Neural cell (in vitro differentiated cells): ENCODE measurements around the gene TMOD1. TPM values are rescaled to one million over a fixed set of nuclear protein-coding genes. Genes with fewer than 3 reads are reported as not detected.

Experiments used
- H2AFZ ChIP-seq: fragments of 200-600, 300-800 bp; sonication (generic), shearing (Covaris generic); 2 replicates; pipeline ENCODE4 v1.6.0; 2014; ENCODE audit warnings: low read depth, mild to moderate bottlenecking, antibody characterized with exemption, low read length, moderate library complexity
- H3F3A ChIP-seq: fragments of 200-600 bp; shearing (Covaris generic); 2 replicates; pipeline ENCODE4 v1.6.1; 2016; ENCODE audit warnings: mild to moderate bottlenecking, moderate library complexity, mixed read lengths, antibody characterized with exemption, low read length; ENCODE audit not compliant: insufficient read depth, poor library complexity, severe bottlenecking
- H3K27ac ChIP-seq: fragments of 200-600, 300-800 bp; sonication (generic), shearing (Covaris generic); 2 replicates; pipeline ENCODE4 v1.5.1; 2014; ENCODE audit warnings: mild to moderate bottlenecking, low read length, moderate library complexity
- H3K27me3 ChIP-seq: fragments of 300-800, 200-600 bp; sonication (generic), shearing (Covaris generic); 2 replicates; pipeline ENCODE4 v1.6.0; 2014; ENCODE audit warnings: mild to moderate bottlenecking, low read depth, low read length, moderate library complexity; ENCODE audit not compliant: insufficient read depth
- H3K36me3 ChIP-seq: fragments of 300-800, 200-600 bp; sonication (generic), shearing (Covaris generic); 2 replicates; pipeline ENCODE4 v1.5.1; 2014; ENCODE audit warnings: mild to moderate bottlenecking, antibody characterized with exemption, low read length, moderate library complexity; ENCODE audit not compliant: insufficient read depth
- H3K4me2 ChIP-seq: fragments of 300-800, 200-600 bp; sonication (generic), shearing (Covaris generic); 2 replicates; pipeline ENCODE4 v1.6.0; 2014; ENCODE audit warnings: mild to moderate bottlenecking, low read length
- H3K4me3 ChIP-seq: fragments of 300-800, 200-600 bp; sonication (generic), shearing (Covaris generic); 2 replicates; pipeline ENCODE4 v1.5.1; 2014; ENCODE audit warnings: mild to moderate bottlenecking, low read length, moderate library complexity
- H3K79me2 ChIP-seq: fragments of 200-600 bp; shearing (Covaris generic); replicated peaks from 2 replicates; pipeline ENCODE4 v1.6.0; 2014; ENCODE audit warnings: mild to moderate bottlenecking, low read length, moderate library complexity; ENCODE audit not compliant: insufficient read depth
- H3K9ac ChIP-seq: fragments of 300-800, 200-600 bp; sonication (generic), shearing (Covaris generic); 2 replicates; pipeline ENCODE4 v1.6.1; 2016; ENCODE audit warnings: mild to moderate bottlenecking, low read length, mixed read lengths
- H3K9me2 ChIP-seq: fragments of 200-600 bp; shearing (Covaris generic); 2 replicates; pipeline ENCODE4 v1.6.1; 2016; ENCODE audit warnings: mild to moderate bottlenecking, low read length, mixed read lengths; ENCODE audit not compliant: insufficient read depth
- H3K9me3 ChIP-seq: fragments of 200-600, 300-800 bp; sonication (generic), shearing (Covaris generic); 2 replicates; pipeline ENCODE4 v1.6.1; 2016; ENCODE audit warnings: mild to moderate bottlenecking, mixed run types, low read length, moderate library complexity, mixed read lengths
- H4K20me1 ChIP-seq: fragments of 200-600 bp; shearing (Covaris generic); 2 replicates; pipeline ENCODE4 v1.6.1; 2016; ENCODE audit warnings: mild to moderate bottlenecking, mixed run types; ENCODE audit not compliant: insufficient read depth
- EP300 ChIP-seq: fragments of 450-650 bp; conservative IDR thresholded peaks from 2 replicates; pipeline ENCODE4 v1.6.1; 2014; ENCODE audit warnings: antibody characterized with exemption, mild to moderate bottlenecking, moderate library complexity; ENCODE audit not compliant: poor library complexity, severe bottlenecking
- EZH2 ChIP-seq: fragments of 200-600, 300-800 bp; shearing (Covaris generic), sonication (generic); IDR thresholded peaks from 2 replicates; pipeline ENCODE4 v1.6.1; 2014; ENCODE audit warnings: antibody characterized with exemption, low read length, borderline replicate concordance, mild to moderate bottlenecking; ENCODE audit not compliant: insufficient read depth, poor library complexity, severe bottlenecking
- MXI1 ChIP-seq: fragments of 450-650 bp; conservative IDR thresholded peaks from 2 replicates; pipeline ENCODE4 v1.6.1; 2014; ENCODE audit warnings: antibody characterized with exemption, mild to moderate bottlenecking; ENCODE audit not compliant: poor library complexity, severe bottlenecking
- POLR2AphosphoS5 ChIP-seq: IDR thresholded peaks from 2 replicates; pipeline ENCODE4 v1.6.1; 2012
- RAD21 ChIP-seq: fragments of 450-650 bp; conservative IDR thresholded peaks from 2 replicates; pipeline ENCODE4 v1.6.1; 2014; ENCODE audit warnings: antibody characterized with exemption, mild to moderate bottlenecking, moderate library complexity
- SMC3 ChIP-seq: fragments of 450-650 bp; conservative IDR thresholded peaks from 2 replicates; pipeline ENCODE4 v1.6.1; 2014; ENCODE audit warnings: antibody characterized with exemption, mild to moderate bottlenecking, moderate library complexity; ENCODE audit not compliant: poor library complexity
- TAF1 ChIP-seq: IDR thresholded peaks from 2 replicates; pipeline ENCODE4 v1.6.1; 2012; ENCODE audit warnings: low read depth
- polyA plus RNA-seq: library from polyadenylated mRNA; depleted of rRNA; stranded (reverse); fragments of >200 nt; gene quantifications from 2 replicates; pipeline ENCODE4 v1.2.3, GENCODE V29; 2014
- TF ChIP-seq, protein P1 (sequence below): IDR thresholded peaks from 2 replicates; pipeline ENCODE4 v1.6.1; 2012; ENCODE audit warnings: borderline replicate concordance
- TF ChIP-seq, protein P2 (sequence below): fragments of 450-650 bp; IDR thresholded peaks from 2 replicates; pipeline ENCODE4 v1.5.1; 2014; ENCODE audit warnings: antibody characterized with exemption, mild to moderate bottlenecking, moderate library complexity; ENCODE audit not compliant: poor library complexity, severe bottlenecking

Gene TMOD1
- polyA plus RNA-seq, 1 donor from 2014 or later = 0.17 TPM

DNA sequence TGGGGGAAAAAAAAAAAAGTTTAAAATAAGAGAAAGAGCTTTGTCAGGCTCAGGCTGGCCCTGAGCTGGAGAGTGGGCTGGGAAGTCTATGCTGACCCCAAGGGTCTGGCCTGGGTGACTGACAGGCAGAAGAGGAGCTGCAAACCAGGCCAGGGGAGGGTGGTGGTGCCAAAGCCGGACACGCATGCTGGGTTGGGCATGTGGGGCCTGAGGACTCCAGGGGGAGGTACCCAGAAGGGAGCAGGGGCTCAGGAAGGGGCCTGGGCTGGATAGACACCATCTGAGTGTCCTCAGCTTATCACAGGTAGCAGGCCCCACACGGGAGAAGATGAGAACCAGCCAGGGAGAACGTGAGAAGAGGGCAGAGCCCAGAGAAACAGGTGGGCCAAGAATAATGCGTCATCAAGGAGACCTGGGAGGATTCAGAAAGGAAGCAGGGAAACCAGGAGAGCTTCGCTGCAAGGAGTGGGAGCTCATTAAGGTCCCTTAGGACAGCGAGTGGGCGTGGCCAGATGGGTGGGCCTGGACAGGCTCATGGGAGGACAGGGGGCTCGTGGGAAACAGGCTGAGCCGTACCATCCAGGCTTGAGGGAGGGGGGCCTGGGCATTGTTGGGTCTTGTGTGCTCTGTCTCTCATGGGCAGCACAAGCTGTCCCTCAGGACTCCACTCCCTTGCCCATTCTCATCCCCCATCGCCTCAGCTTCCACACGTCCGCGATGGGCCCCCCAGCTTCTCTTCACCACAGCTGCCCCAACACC is 16.0 kb downstream of the TMOD1 start:
- Histone ChIP-seq H3K9me2 (no peaks in the 10 kb centered on the region), H3K9ac (no peak overlapping the region), H3F3A (no peaks in the 10 kb centered on the region), H3K36me3 (no peaks in the 10 kb centered on the region), H3K27ac (no peak overlapping the region), H2AFZ (no peak overlapping the region), H3K4me3 (no peak overlapping the region), H3K9me3 (no peaks in the 10 kb centered on the region), H3K27me3 (no peaks in the 10 kb centered on the region), H3K4me2 (no peak overlapping the region), H3K79me2 (no peaks in the 10 kb centered on the region), H4K20me1 (no peaks in the 10 kb centered on the region)
- TF ChIP-seq EP300 (no peak), TAF1 (no peak), POLR2AphosphoS5 (no peak), EZH2 (no peak), RAD21 (no peak), MXI1 (no peak), SMC3 (no peak)
- TF ChIP-seq, protein P1, sequence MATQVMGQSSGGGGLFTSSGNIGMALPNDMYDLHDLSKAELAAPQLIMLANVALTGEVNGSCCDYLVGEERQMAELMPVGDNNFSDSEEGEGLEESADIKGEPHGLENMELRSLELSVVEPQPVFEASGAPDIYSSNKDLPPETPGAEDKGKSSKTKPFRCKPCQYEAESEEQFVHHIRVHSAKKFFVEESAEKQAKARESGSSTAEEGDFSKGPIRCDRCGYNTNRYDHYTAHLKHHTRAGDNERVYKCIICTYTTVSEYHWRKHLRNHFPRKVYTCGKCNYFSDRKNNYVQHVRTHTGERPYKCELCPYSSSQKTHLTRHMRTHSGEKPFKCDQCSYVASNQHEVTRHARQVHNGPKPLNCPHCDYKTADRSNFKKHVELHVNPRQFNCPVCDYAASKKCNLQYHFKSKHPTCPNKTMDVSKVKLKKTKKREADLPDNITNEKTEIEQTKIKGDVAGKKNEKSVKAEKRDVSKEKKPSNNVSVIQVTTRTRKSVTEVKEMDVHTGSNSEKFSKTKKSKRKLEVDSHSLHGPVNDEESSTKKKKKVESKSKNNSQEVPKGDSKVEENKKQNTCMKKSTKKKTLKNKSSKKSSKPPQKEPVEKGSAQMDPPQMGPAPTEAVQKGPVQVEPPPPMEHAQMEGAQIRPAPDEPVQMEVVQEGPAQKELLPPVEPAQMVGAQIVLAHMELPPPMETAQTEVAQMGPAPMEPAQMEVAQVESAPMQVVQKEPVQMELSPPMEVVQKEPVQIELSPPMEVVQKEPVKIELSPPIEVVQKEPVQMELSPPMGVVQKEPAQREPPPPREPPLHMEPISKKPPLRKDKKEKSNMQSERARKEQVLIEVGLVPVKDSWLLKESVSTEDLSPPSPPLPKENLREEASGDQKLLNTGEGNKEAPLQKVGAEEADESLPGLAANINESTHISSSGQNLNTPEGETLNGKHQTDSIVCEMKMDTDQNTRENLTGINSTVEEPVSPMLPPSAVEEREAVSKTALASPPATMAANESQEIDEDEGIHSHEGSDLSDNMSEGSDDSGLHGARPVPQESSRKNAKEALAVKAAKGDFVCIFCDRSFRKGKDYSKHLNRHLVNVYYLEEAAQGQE = no peak
- TF ChIP-seq, protein P2, sequence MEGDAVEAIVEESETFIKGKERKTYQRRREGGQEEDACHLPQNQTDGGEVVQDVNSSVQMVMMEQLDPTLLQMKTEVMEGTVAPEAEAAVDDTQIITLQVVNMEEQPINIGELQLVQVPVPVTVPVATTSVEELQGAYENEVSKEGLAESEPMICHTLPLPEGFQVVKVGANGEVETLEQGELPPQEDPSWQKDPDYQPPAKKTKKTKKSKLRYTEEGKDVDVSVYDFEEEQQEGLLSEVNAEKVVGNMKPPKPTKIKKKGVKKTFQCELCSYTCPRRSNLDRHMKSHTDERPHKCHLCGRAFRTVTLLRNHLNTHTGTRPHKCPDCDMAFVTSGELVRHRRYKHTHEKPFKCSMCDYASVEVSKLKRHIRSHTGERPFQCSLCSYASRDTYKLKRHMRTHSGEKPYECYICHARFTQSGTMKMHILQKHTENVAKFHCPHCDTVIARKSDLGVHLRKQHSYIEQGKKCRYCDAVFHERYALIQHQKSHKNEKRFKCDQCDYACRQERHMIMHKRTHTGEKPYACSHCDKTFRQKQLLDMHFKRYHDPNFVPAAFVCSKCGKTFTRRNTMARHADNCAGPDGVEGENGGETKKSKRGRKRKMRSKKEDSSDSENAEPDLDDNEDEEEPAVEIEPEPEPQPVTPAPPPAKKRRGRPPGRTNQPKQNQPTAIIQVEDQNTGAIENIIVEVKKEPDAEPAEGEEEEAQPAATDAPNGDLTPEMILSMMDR = no peak

DNA sequence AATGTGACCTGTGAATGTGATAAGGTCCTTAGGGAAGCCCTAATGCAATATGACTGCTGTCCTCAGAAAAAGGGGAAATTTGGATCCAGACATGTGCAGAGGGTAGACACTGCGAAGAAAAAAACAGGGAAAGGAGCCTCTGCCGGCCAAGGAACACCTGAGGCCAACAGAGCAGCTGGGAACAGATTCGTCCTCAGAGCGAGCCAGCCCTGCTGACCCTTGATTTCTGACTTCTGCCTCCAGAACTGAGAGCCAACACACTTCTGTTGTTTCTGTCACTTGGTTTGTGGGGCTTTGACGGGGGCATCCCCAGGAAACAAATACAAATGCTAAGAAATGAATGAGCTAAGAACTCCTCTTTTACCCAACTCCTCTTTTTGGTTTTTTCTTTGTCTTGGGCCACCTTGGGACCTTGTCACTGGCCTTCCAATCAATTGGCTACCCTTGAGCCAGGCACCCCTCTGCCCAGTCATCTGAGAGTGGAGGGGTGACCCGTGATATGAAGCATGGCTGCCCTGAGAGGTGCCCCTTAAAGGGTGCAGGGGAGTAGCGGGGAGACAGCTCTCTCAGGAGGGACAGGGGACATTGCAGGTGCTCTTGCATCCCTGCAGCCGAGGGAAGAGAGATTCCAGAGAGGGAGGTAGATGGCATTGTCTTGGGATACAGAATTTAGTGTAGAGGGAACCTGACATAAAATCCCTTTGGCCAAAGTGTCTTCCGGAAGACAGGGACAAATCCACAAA is 16.9 kb downstream of the TMOD1 start:
- no peak overlapping the region for H2AFZ ChIP-seq
- H3F3A ChIP-seq = no peaks in the 10 kb centered on the region
- H3K27ac ChIP-seq = no peak overlapping the region
- no peak overlapping the region for H3K9ac ChIP-seq
- H3K4me3 ChIP-seq = no peak overlapping the region
- TF ChIP-seq EZH2 (no peak), MXI1 (no peak), POLR2AphosphoS5 (no peak), RAD21 (no peak), EP300 (no peak), TAF1 (no peak), SMC3 (no peak)
- TF ChIP-seq, protein P2 = no peak
- TF ChIP-seq, protein P1 = no peak
- H3K4me2 ChIP-seq = no peak overlapping the region
- H3K79me2 ChIP-seq = no peaks in the 10 kb centered on the region
- H4K20me1 ChIP-seq = no peaks in the 10 kb centered on the region
- no peaks in the 10 kb centered on the region for H3K9me2 ChIP-seq
- no peaks in the 10 kb centered on the region for H3K27me3 ChIP-seq
- H3K36me3 ChIP-seq = no peaks in the 10 kb centered on the region
- no peaks in the 10 kb centered on the region for H3K9me3 ChIP-seq
